HepG2 (cell line): ENCODE measurements around the gene ANXA2. TPM values are rescaled to one million over a fixed set of nuclear protein-coding genes. Genes with fewer than 3 reads are reported as not detected.

Source experiments
- ARID5B ChIP-seq: IDR thresholded peaks from 2 replicates; pipeline ENCODE4 v1.4.0; 2020; ENCODE audit warnings: mild to moderate bottlenecking, missing genetic modification reagents
- BRD4 ChIP-seq: sonication (generic); formaldehyde crosslinking; IDR thresholded peaks from 2 replicates; pipeline ENCODE4 v1.4.0; 2020; ENCODE audit warnings: missing genetic modification reagents
- CHCHD3 ChIP-seq: sonication (generic); formaldehyde crosslinking; IDR thresholded peaks from 2 replicates; pipeline ENCODE4 v1.8.0; 2022; ENCODE audit warnings: mild to moderate bottlenecking, missing genetic modification reagents, moderate library complexity
- ETV5 ChIP-seq: IDR thresholded peaks from 2 replicates; pipeline ENCODE4 v1.6.1; 2018; ENCODE audit warnings: missing biosample characterization, missing genetic modification reagents, inconsistent platforms, borderline replicate concordance
- HIVEP1 ChIP-seq: sonication (generic); formaldehyde crosslinking; IDR thresholded peaks from 2 replicates; pipeline ENCODE4 v1.4.0; 2020; ENCODE audit warnings: mild to moderate bottlenecking, missing genetic modification reagents
- MXD4 ChIP-seq: IDR thresholded peaks from 2 replicates; pipeline ENCODE4 v1.6.1; 2016; ENCODE audit warnings: mild to moderate bottlenecking, missing biosample characterization, missing genetic modification reagents
- PAXIP1 ChIP-seq: sonication (generic); formaldehyde crosslinking; conservative IDR thresholded peaks from 2 replicates; pipeline ENCODE4 v1.4.0; 2020; ENCODE audit warnings: mild to moderate bottlenecking, missing genetic modification reagents, moderate library complexity
- PRDM10 ChIP-seq: sonication (generic); formaldehyde crosslinking; IDR thresholded peaks from 2 replicates; pipeline ENCODE4 v1.4.0; 2020; ENCODE audit warnings: low read depth, missing genetic modification reagents
- RBFOX2 ChIP-seq: fragments of 200-400 bp; formaldehyde crosslinking; IDR thresholded peaks from 2 replicates; pipeline ENCODE4 v1.6.1; 2017; ENCODE audit warnings: low read depth, mild to moderate bottlenecking, low read length
- RCOR2 ChIP-seq: IDR thresholded peaks from 2 replicates; pipeline ENCODE4 v1.6.1; 2016; ENCODE audit warnings: missing biosample characterization, missing genetic modification reagents
- SP4 ChIP-seq: sonication (generic); formaldehyde crosslinking; IDR thresholded peaks from 2 replicates; pipeline ENCODE4 v1.8.1; 2023; ENCODE audit warnings: mild to moderate bottlenecking, missing genetic modification reagents
- ZBTB1 ChIP-seq: sonication (generic); formaldehyde crosslinking; IDR thresholded peaks from 2 replicates; pipeline ENCODE4 v1.4.0; 2020; ENCODE audit warnings: missing genetic modification reagents, borderline replicate concordance
- ZNF281 ChIP-seq: sonication (generic); formaldehyde crosslinking; IDR thresholded peaks from 2 replicates; pipeline ENCODE4 v1.4.0; 2020; ENCODE audit warnings: missing genetic modification reagents, borderline replicate concordance
- ZNF282 ChIP-seq: fragments of 450-650 bp; IDR thresholded peaks from 2 replicates; pipeline ENCODE4 v1.6.1; 2018; ENCODE audit not compliant: partially characterized antibody
- ZNF878 ChIP-seq: sonication (generic); formaldehyde crosslinking; IDR thresholded peaks from 2 replicates; pipeline ENCODE4 v1.8.1; 2023; ENCODE audit warnings: mild to moderate bottlenecking, missing genetic modification reagents, moderate library complexity
- ZSCAN21 ChIP-seq: sonication (generic); formaldehyde crosslinking; IDR thresholded peaks from 2 replicates; pipeline ENCODE4 v1.8.0; 2022; ENCODE audit warnings: mild to moderate bottlenecking, missing genetic modification reagents, moderate library complexity, borderline replicate concordance
- polyA plus RNA-seq, 8 experiments: library from polyadenylated mRNA; depleted of rRNA in 3 of 8; stranded (reverse) in 7 of 8; unstranded in 1 of 8; fragments of >200 nt; fragmentation: Illumina TruSeq in 4 of 8; extraction: Trizol in 4 of 8; gene quantifications; 2 replicates each; pipeline versions ENCODE4 v1.2.1 to v1.2.3, GENCODE V29; 2011 to 2016; ENCODE audit warnings: low read depth in 4 of 8, missing spikeins in 1 of 8, mixed read lengths in 1 of 8; ENCODE audit not compliant: insufficient read depth in 1 of 8
- total RNA-seq, 5 experiments: library from RNA; depleted of rRNA; stranded (reverse); fragments of >200 nt; fragmentation: Illumina TruSeq; extraction: Trizol; gene quantifications; 2 replicates each; pipeline ENCODE4 v1.2.3, GENCODE V29; 2016; ENCODE audit warnings: low read depth in 1 of 5

Gene ANXA2
- total and polyA plus RNA-seq, 2 of the 13 experiments (the other 11 are each of a cell fraction or from before 2014, with no cell fraction given): 196 to 613 TPM

- TF ChIP-seq ARID5B (CRISPR knock-in tag) (peak; percentile 94), ZNF878 (CRISPR knock-in tag) (0 out of 2 replicates have a peak, but pooled peaks have one; percentile 19), BRD4 (CRISPR knock-in tag) (no peak), MXD4 (CRISPR knock-in tag) (peak; percentile 37; the same call in 1 of the 2 replicates), ZBTB1 (CRISPR knock-in tag) (no peak), RCOR2 (CRISPR knock-in tag) (peak; percentile 95), ETV5 (peak; percentile 34; the same call in 1 of the 2 replicates), ZNF282 (no peak), ZSCAN21 (CRISPR knock-in tag) (no peak), SP4 (CRISPR knock-in tag) (0 out of 2 replicates have a peak, but pooled peaks have one; percentile 20), CHCHD3 (CRISPR knock-in tag) (no peak), HIVEP1 (no peak), PRDM10 (CRISPR knock-in tag) (peak; percentile 80), RBFOX2 (no peak), PAXIP1 (CRISPR knock-in tag) (peak; percentile 83), ZNF281 (CRISPR knock-in tag) (peak; percentile 17; the same call in 1 of the 2 replicates)
Observed at GRCh38 chr15:60374628-60375081, 23.1 kb downstream of the ANXA2 start (continued).
